Testis (tissue), 3 donors: ENCODE results near the gene CSRNP2. TPM values are rescaled to one million over a fixed set of nuclear protein-coding genes. Genes with fewer than 3 reads are reported as not detected.
A peak's percentile ranks its signal among the peaks of the same experiment; 100 is the strongest.

Experiments
- DNase-seq: peaks from one replicate; pipeline ENCODE4 v3.0.0-alpha.2; 2019
- H3K27ac ChIP-seq, 2 donors: fragments of 200-600 bp; sonication (generic); one replicate each; pipeline ENCODE4 v1.5.1; 2019
- H3K27me3 ChIP-seq: fragments of 200-600 bp; sonication (generic); one replicate; pipeline ENCODE4 v1.5.1; 2019
- H3K36me3 ChIP-seq: fragments of 200-600 bp; sonication (generic); one replicate; pipeline ENCODE4 v1.5.1; 2017; ENCODE audit warnings: low read depth; ENCODE audit errors: missing control alignments
- H3K4me1 ChIP-seq: fragments of 200-600 bp; sonication (generic); one replicate; pipeline ENCODE4 v1.5.1; 2019
- H3K4me3 ChIP-seq, 2 donors: fragments of 200-600 bp; sonication (generic); one replicate each; pipeline ENCODE4 v1.5.1; 2017 to 2019
- H3K9me3 ChIP-seq: fragments of 200-600 bp; sonication (generic); one replicate; pipeline ENCODE4 v1.5.1; 2017
- POLR2A ChIP-seq: fragments of 450-650 bp; IDR thresholded peaks from one replicate; pipeline ENCODE4 v1.6.1; 2017; ENCODE audit warnings: antibody characterized with exemption, mild to moderate bottlenecking, moderate library complexity
- WGBS, 2 donors: methylation state at CpG; one replicate each; pipeline ENCODE4 v1.1.5; 2018; 5-methylcytosine and 5-hydroxymethylcytosine counted together
- intact Hi-C: fragments of 100-400 bp; cut with DNase I; formaldehyde crosslinking; loops from one replicate; pipeline ENCODE4 v1.15.1; 2023; ENCODE audit warnings: low total_unique reads
- polyA plus RNA-seq: library from polyadenylated mRNA; stranded (reverse); fragments of 350-450 nt; fragmentation: Illumina TruSeq; extraction: RNeasy Lipid Tissue Mini Kit (QIAGEN cat#74804); gene quantifications from one replicate; pipeline ENCODE4 v1.2.3, GENCODE V29; 2014; ENCODE audit warnings: low read depth, low replicate concordance; ENCODE audit not compliant: insufficient read depth
- total RNA-seq, 2 donors: library from RNA; depleted of rRNA; stranded (reverse); fragments of >200 nt; gene quantifications; one replicate each; pipeline ENCODE4 v1.2.3, GENCODE V29; 2016
- TF ChIP-seq, protein P1 (sequence below), 3 experiments: fragments of 450-650 bp in 2 of 3; fragments of 200-600 bp in 1 of 3; sonication (generic) in 1 of 3; IDR thresholded peaks; one replicate each; pipeline ENCODE4 v1.5.1; 2016 to 2019; ENCODE audit warnings: antibody characterized with exemption in 3 of 3, mild to moderate bottlenecking in 2 of 3, moderate library complexity in 1 of 3

Gene CSRNP2
- total and polyA plus RNA-seq, 3 donors from 2014 or later: 67.6 to 85.3 (median 74.8) TPM

DNA sequence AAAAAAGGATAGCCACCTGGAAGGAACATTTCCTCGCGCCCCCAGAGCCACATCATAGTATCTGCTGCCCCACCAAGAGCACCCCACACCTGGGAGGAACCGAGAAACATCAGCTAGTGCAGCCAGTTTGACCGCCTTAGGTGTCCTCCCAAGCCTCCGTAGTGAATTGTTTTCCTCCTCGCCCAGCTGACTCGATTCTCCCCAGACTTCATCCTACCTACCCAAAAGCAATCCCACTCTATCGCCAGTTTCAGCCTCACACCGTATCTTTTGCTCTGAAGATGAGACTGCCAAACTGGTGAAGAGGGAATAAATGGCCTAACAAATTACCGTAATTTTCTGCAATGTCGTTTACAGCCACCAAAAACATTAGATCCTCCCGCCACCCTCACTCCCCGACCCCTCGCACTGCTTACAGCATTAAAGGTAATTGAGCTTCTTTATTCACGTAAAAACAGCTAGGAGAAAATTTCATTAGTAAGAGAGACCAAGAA, 56.0 kb downstream of the CSRNP2 start:
- Histone ChIP-seq H3K4me1 (peaks cover 16% of the 10 kb centered on the region), H3K4me3 (peak overlapping the region in 1 of 2 donors; percentile 83), H3K36me3 (no peaks in the 10 kb centered on the region), H3K9me3 (no peaks in the 10 kb centered on the region), H3K27me3 (no peaks in the 10 kb centered on the region), H3K27ac (no peak overlapping the region)
- WGBS, 2 donors: 73 to 78% methylated on average over 15 of the region's 15 CpGs
- intact Hi-C loops: loop anchor here (2.0 kb wide), 1 partner anchor 23 kb away; no protein-coding TSS in a partner anchor
- TF ChIP-seq POLR2A: no peak
- TF ChIP-seq, protein P1, sequence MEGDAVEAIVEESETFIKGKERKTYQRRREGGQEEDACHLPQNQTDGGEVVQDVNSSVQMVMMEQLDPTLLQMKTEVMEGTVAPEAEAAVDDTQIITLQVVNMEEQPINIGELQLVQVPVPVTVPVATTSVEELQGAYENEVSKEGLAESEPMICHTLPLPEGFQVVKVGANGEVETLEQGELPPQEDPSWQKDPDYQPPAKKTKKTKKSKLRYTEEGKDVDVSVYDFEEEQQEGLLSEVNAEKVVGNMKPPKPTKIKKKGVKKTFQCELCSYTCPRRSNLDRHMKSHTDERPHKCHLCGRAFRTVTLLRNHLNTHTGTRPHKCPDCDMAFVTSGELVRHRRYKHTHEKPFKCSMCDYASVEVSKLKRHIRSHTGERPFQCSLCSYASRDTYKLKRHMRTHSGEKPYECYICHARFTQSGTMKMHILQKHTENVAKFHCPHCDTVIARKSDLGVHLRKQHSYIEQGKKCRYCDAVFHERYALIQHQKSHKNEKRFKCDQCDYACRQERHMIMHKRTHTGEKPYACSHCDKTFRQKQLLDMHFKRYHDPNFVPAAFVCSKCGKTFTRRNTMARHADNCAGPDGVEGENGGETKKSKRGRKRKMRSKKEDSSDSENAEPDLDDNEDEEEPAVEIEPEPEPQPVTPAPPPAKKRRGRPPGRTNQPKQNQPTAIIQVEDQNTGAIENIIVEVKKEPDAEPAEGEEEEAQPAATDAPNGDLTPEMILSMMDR (IDR thresholded peaks at IDR 0.05): no peak
- no peak for DNase-seq

DNA sequence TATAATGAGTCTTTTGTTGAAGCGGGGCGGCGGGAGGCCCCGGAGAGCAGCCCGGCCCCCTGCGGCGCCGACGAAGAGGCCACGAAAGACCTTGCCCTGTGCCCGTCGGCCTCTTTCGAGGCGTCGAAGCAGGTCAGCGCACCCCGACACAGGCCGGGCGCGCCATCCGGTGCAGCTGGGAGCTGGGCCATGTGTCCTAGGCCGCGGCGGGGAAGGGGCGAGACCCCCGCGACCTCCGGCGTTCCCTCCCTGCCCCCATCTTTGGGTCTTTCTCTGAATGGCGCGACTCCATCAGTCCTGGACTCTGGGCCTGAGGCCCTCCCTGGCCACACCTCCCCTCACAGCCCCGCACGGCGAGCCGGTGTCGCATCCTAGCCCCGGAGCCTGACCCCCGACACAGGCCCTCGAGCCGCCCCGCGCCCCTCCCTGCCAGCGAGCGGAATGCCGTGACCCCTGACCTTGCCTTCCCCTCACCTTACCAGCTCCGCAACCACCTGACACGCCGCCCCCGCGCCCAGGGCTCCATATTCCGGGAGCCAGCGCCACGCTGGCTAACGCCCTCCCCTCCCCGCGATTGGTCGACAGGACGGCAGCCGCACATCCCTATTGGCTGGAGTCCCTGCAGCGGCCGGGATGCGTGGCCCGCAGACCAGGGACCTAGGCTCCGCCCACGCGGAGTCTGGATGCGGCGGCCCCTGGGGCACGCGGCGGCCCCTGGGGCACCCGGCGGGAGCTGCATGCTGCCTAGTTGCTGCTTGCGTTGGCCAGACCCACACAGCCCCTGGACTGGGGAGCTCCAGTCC, 57.4 kb downstream of the CSRNP2 start, which contains the start of gene SLC11A2:
Gene SLC11A2, minus strand, starts transcription at position 549 of the 803 bp plus-strand sequence. CDS start 15,656 bp downstream, outside the sequence.
- Histone ChIP-seq H3K27me3 (no peaks in the 10 kb centered on the region), H3K36me3 (no peaks in the 10 kb centered on the region), H3K9me3 (no peaks in the 10 kb centered on the region), H3K27ac (peak within 1 kb of the TSS; percentile 95 to 98), H3K4me1 (peaks cover 16% of the 10 kb centered on the region), H3K4me3 (peak within 1 kb of the TSS; percentile 83 to 93)
- DNase-seq: peak; percentile 98
- TF ChIP-seq, protein P1 (IDR thresholded peaks at IDR 0.05): peak in 1 of 3 experiments; percentile 23
- no peak for TF ChIP-seq POLR2A
- intact Hi-C loops: loop anchor here (2.0 kb wide), 1 partner anchor 25 kb away; no protein-coding TSS in a partner anchor
- 0% methylated on average over 22 to 44 of the region's 74 CpGs for WGBS, 2 donors

DNA sequence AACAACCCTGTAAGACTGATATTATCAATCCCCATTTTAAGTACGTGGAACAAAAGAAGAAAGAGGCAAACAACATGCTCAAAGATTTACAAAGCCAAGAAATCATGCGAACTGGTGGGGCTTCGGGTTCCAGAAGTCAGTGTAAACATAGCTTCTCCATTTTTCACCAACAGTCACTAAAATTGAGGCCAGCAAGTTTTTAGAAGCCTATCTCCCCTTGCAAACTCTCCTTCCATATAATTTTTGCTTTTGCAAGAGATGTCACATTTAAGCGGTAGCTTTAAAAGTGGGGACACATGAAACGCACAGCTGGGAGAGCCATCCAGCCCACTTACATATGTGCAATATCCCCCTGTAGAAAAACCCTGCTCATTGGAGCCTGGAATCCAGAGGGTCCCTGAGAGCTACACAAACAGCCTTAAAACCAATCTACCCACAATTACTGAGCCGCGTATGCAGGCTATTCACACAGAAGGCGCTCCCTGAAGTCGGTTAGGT, 58.0 kb downstream of the CSRNP2 start:
- no peak for DNase-seq
- peak overlapping the region; percentile 83 to 93 for H3K4me3 ChIP-seq
- TF ChIP-seq, protein P1 (IDR thresholded peaks at IDR 0.05): no peak
- TF ChIP-seq POLR2A: no peak
- H3K36me3 ChIP-seq: no peaks in the 10 kb centered on the region
- 9 to 10% methylated on average over 9 of the region's 9 CpGs for WGBS, 2 donors
- peaks cover 16% of the 10 kb centered on the region for H3K4me1 ChIP-seq
- intact Hi-C loops: no loop called here
- no peaks in the 10 kb centered on the region for H3K9me3 ChIP-seq
- H3K27me3 ChIP-seq: no peaks in the 10 kb centered on the region
- H3K27ac ChIP-seq: peak overlapping the region; percentile 95 to 98

DNA sequence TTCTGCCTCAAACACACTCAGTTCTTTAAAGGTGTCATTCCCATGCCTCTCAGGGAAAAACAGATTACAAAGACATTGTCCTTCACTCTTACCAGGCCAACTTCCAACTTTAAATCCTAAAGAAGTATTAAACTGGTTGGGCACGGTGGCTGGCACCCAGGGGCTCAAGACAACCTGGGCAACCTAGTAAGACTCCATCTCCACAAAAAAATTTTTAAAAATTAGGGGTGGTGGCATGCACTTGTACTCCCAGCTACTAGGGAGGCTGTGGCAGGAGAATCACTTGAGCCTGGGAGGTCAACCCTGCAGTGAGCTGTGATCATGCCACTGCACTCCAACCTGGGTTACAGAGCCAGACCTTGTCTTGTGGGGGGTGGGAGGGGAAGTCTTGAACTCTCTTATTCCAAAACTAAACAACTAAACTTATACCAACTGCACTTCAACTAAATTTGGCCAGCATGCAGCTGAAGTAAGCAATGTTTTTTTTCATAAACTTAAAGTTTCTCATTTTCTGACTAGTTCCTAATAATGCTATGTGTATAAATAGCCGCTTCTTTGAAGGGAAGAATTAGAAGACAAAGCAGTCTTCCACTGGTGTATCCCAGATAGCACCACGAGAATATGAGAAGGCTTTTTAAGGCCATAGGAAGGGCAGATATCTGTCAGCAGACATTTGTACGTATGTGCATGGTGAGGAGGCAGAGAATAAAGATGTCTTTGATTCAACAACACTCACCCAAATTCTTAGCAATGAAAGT, 59.6 kb downstream of the CSRNP2 start:
- DNase-seq: no peak
- intact Hi-C loops: no loop called here
- peak overlapping the region in 1 of 2 donors; percentile 83 for H3K4me3 ChIP-seq
- H3K36me3 ChIP-seq: no peaks in the 10 kb centered on the region
- peak overlapping the region; percentile 95 to 98 for H3K27ac ChIP-seq
- H3K9me3 ChIP-seq: no peaks in the 10 kb centered on the region
- WGBS, 2 donors: 47 to 51% methylated on average over 4 of the region's 4 CpGs
- H3K27me3 ChIP-seq: no peaks in the 10 kb centered on the region
- H3K4me1 ChIP-seq: peaks cover 16% of the 10 kb centered on the region
- TF ChIP-seq POLR2A: no peak
- TF ChIP-seq, protein P1 (IDR thresholded peaks at IDR 0.05): no peak
